Thoracic aorta (tissue), 2 donors: ENCODE results near the gene STPG3. TPM values are rescaled to one million over a fixed set of nuclear protein-coding genes. Genes with fewer than 3 reads are reported as not detected.

Experiments
- ATAC-seq: fragments of 150-250 bp; one replicate; pipeline ENCODE4 v1.8.0; 2017; ENCODE audit warnings: low read depth; ENCODE audit not compliant: insufficient number of reproducible peaks, low FRiP score
- DNase-seq: peaks from one replicate; pipeline ENCODE4 v3.0.0-alpha.2; 2020; ENCODE audit warnings: low spot score
- H3K27ac ChIP-seq, 2 donors: fragments of 200-600 bp; sonication (generic); 1 replicate in 1 of 2; 2 replicates in 1 of 2; pipeline ENCODE4 v1.5.1; 2016; ENCODE audit warnings: mild to moderate bottlenecking in 2 of 2, moderate library complexity in 2 of 2
- H3K27me3 ChIP-seq: fragments of 200-600 bp; sonication (generic); replicated peaks from 2 replicates; pipeline ENCODE4 v1.6.0; 2016; ENCODE audit warnings: mild to moderate bottlenecking; ENCODE audit not compliant: insufficient read depth
- H3K36me3 ChIP-seq: fragments of 200-600 bp; sonication (generic); one replicate; pipeline ENCODE4 v1.5.1; 2016
- H3K4me1 ChIP-seq, 2 donors: fragments of 200-600 bp; sonication (generic); 1 replicate in 1 of 2; 2 replicates in 1 of 2; pipeline versions ENCODE4 v1.5.1 to v1.6.0; 2016; ENCODE audit warnings: low read depth in 2 of 2, mild to moderate bottlenecking in 1 of 2; ENCODE audit not compliant: control insufficient read depth in 1 of 2
- H3K4me3 ChIP-seq: fragments of 200-600 bp; sonication (generic); 2 replicates; pipeline ENCODE4 v1.5.1; 2016; ENCODE audit warnings: mild to moderate bottlenecking
- H3K9me3 ChIP-seq: fragments of 200-600 bp; sonication (generic); 2 replicates; pipeline ENCODE4 v1.5.1; 2016
- CTCF ChIP-seq: fragments of 200-600 bp; sonication (generic); IDR thresholded peaks from one replicate; pipeline ENCODE4 v1.5.1; 2019; ENCODE audit warnings: antibody characterized with exemption
- total RNA-seq, 2 donors: library from RNA; depleted of rRNA; stranded (reverse); fragments of >200 nt; gene quantifications; one replicate each; pipeline versions ENCODE4 v1.1.0 to v1.2.3, GENCODE V29; 2016

The STPG3 gene
- total RNA-seq, 2 donors from 2014 or later: not detected

GRCh38 chr9:137211532-137211931 is 39.6 kb upstream of the STPG3 start:
- Histone ChIP-seq H3K9me3 (no peaks in the 10 kb centered on the region), H3K27me3 (no peaks in the 10 kb centered on the region), H3K36me3 (no peaks in the 10 kb centered on the region), H3K4me1 (peaks cover 3 to 4% of the 10 kb centered on the region in 2 donors), H3K27ac (no peak overlapping the region), H3K4me3 (no peak overlapping the region)
- no peak for ATAC-seq
- TF ChIP-seq CTCF: no peak
- no peak for DNase-seq

- Histone ChIP-seq H3K27me3 (no peaks in the 10 kb centered on the region), H3K9me3 (no peaks in the 10 kb centered on the region), H3K4me1 (no peaks in the 10 kb centered on the region), H3K36me3 (no peaks in the 10 kb centered on the region), H3K4me3 (no peak overlapping the region), H3K27ac (no peak overlapping the region)
- TF ChIP-seq CTCF: no peak
- no peak for ATAC-seq
- no peak for DNase-seq
These were observed 38.6 kb upstream of the STPG3 start for GRCh38 chr9:137212520-137212919.

GRCh38 chr9:137213160-137214060 is 37.7 kb upstream of the STPG3 start:
- no peaks in the 10 kb centered on the region for H3K4me1 ChIP-seq
- H3K27ac ChIP-seq: no peak overlapping the region
- ATAC-seq: no peak
- no peaks in the 10 kb centered on the region for H3K9me3 ChIP-seq
- H3K27me3 ChIP-seq: no peaks in the 10 kb centered on the region
- no peak overlapping the region for H3K4me3 ChIP-seq
- DNase-seq: no peak
- no peaks in the 10 kb centered on the region for H3K36me3 ChIP-seq
- TF ChIP-seq CTCF: no peak

DNA sequence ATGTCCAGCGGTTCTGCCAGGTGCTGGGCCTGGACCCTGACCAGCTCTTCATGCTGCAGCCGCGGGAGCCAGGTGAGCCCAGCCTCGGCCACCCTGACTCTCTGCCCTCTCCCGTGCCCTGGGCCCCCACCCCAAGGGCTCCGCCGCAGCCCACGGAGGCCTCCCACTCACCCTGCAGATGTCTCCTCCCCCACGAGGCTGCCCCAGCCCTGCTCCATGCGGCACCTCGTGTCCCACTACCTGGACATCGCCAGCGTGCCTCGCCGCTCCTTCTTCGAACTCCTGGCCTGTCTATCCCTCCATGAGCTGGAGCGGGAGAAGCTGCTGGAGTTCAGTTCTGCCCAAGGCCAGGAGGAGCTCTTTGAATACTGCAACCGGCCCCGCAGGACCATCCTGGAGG is 36.5 kb upstream of the STPG3 start:
- ATAC-seq (no peak), DNase-seq (no peak)
- no peaks in the 10 kb centered on the region for H3K9me3 ChIP-seq
- no peak overlapping the region for H3K4me3 ChIP-seq
- no peak overlapping the region for H3K27ac ChIP-seq
- no peaks in the 10 kb centered on the region for H3K4me1 ChIP-seq
- no peak for TF ChIP-seq CTCF
- no peaks in the 10 kb centered on the region for H3K36me3 ChIP-seq
- no peaks in the 10 kb centered on the region for H3K27me3 ChIP-seq

DNA sequence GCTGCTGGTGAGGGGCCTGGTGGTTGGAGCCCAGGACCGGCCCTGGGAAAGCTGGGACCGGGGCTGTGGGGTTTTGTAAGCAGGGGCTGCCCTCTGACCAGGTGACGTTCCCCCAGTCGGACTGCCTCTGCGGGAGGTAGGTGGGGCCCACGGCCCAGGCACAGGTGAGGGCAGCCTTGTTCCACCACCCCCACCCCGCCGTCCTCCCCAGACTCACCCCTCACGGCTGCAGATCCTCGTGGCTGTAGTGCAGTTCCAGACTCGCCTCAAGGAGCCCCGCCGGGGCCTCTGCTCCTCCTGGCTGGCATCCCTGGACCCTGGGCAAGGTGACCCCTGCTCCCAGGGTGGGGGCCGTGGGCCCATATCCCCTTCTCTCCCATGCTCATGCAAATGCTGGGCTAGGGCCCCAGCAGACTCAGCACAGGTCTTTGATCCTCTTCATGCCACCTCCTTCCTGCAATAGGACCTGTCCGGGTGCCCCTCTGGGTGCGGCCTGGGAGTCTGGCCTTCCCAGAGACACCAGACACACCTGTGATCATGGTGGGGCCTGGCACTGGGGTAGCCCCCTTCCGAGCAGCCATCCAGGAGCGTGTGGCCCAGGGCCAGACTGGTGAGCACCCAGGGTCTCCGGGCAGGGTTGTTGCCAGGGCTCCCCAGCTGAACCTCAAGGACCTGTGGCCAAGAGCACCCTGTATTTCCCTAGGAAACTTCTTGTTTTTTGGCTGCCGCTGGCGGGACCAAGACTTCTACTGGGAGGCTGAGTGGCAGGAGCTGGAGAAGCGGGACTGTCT is 35.7 kb upstream of the STPG3 start:
- Histone ChIP-seq H3K36me3 (no peaks in the 10 kb centered on the region), H3K27me3 (no peaks in the 10 kb centered on the region), H3K4me3 (no peak overlapping the region), H3K27ac (no peak overlapping the region), H3K4me1 (no peaks in the 10 kb centered on the region), H3K9me3 (no peaks in the 10 kb centered on the region)
- no peak for TF ChIP-seq CTCF
- no peak for DNase-seq
- no peak for ATAC-seq
